Ascending aorta (tissue), 2 donors: Measurements from ENCODE around the gene POLR3C. TPM values are rescaled to one million over a fixed set of nuclear protein-coding genes. Genes with fewer than 3 reads are reported as not detected.

Experiments
- DNase-seq, 2 donors: peaks; one replicate each; pipeline ENCODE4 v3.0.0-alpha.2; 2019; ENCODE audit warnings: low spot score in 2 of 2
- H3K27ac ChIP-seq, 2 donors: fragments of 200-600 bp; sonication (generic); one replicate each; pipeline ENCODE4 v1.5.1; 2016 to 2017; ENCODE audit warnings: mild to moderate bottlenecking in 1 of 2
- H3K27me3 ChIP-seq: fragments of 200-600 bp; sonication (generic); one replicate; pipeline ENCODE4 v1.5.1; 2017
- H3K36me3 ChIP-seq, 2 donors: fragments of 200-600 bp; sonication (generic); one replicate each; pipeline ENCODE4 v1.5.1; 2016
- H3K4me1 ChIP-seq, 2 donors: fragments of 200-600 bp; sonication (generic); one replicate each; pipeline ENCODE4 v1.5.1; 2016 to 2017; ENCODE audit warnings: mild to moderate bottlenecking in 1 of 2
- H3K4me3 ChIP-seq, 2 donors: fragments of 200-600 bp; sonication (generic); one replicate each; pipeline ENCODE4 v1.5.1; 2016 to 2017; ENCODE audit warnings: mild to moderate bottlenecking in 1 of 2
- H3K9me3 ChIP-seq, 2 donors: fragments of 200-600 bp; sonication (generic); one replicate each; pipeline ENCODE4 v1.5.1; 2016
- CTCF ChIP-seq, 3 experiments: fragments of 200-600 bp in 2 of 3; fragments of 450-650 bp in 1 of 3; sonication (generic) in 2 of 3; IDR thresholded peaks; one replicate each; pipeline ENCODE4 v1.5.1; 2016 to 2019; ENCODE audit warnings: antibody characterized with exemption in 3 of 3, mild to moderate bottlenecking in 1 of 3, moderate library complexity in 1 of 3
- intact Hi-C: fragments of 100-400 bp; cut with DNase I; formaldehyde crosslinking; loops from one replicate; pipeline ENCODE4 v1.15.1; 2023
- total RNA-seq: library from RNA; depleted of rRNA; stranded (reverse); fragments of >200 nt; gene quantifications from one replicate; pipeline ENCODE4 v1.1.0, GENCODE V29; 2016

Gene POLR3C
- total RNA-seq, 1 donor from 2014 or later: 18.9 TPM

GRCh38 chr1:145795257-145795881 is 28.6 kb upstream of the POLR3C start:
- no peaks in the 10 kb centered on the region for H3K27me3 ChIP-seq
- intact Hi-C loops: loop anchor here (10.0 kb wide), 1 partner anchor 51 kb away; no protein-coding TSS in a partner anchor
- TF ChIP-seq CTCF (IDR thresholded peaks at IDR 0.05): no peak

GRCh38 chr1:145796753-145797152 is 27.2 kb upstream of the POLR3C start:
- intact Hi-C loops: loop anchor here (10.0 kb wide), 1 partner anchor 52 kb away; no protein-coding TSS in a partner anchor
- H3K36me3 ChIP-seq: no peaks in the 10 kb centered on the region
- no peak overlapping the region for H3K4me3 ChIP-seq
- H3K4me1 ChIP-seq: no peaks in the 10 kb centered on the region
- H3K27ac ChIP-seq: no peak overlapping the region
- H3K9me3 ChIP-seq: peaks cover 0 to 8% of the 10 kb centered on the region in 2 donors
- TF ChIP-seq CTCF (IDR thresholded peaks at IDR 0.05): no peak
- H3K27me3 ChIP-seq: no peaks in the 10 kb centered on the region
- no peak for DNase-seq

More at GRCh38 chr1:145795257-145795881, 28.6 kb upstream of the POLR3C start:
- Histone ChIP-seq H3K27ac (no peak overlapping the region), H3K4me1 (no peaks in the 10 kb centered on the region), H3K9me3 (peaks cover 0 to 8% of the 10 kb centered on the region in 2 donors), H3K4me3 (no peak overlapping the region), H3K36me3 (no peaks in the 10 kb centered on the region)
- no peak for DNase-seq

GRCh38 chr1:145799806-145800205 is 24.2 kb upstream of the POLR3C start:
- H3K36me3 ChIP-seq: no peaks in the 10 kb centered on the region
- no peak overlapping the region for H3K27ac ChIP-seq
- peaks cover 0 to 12% of the 10 kb centered on the region in 2 donors for H3K4me1 ChIP-seq
- H3K9me3 ChIP-seq: peaks cover 0 to 8% of the 10 kb centered on the region in 2 donors
- H3K27me3 ChIP-seq: no peaks in the 10 kb centered on the region
- no peak for TF ChIP-seq CTCF (IDR thresholded peaks at IDR 0.05)
- DNase-seq: no peak
- intact Hi-C loops: loop anchor here (10.0 kb wide), 1 partner anchor 55 kb away; no protein-coding TSS in a partner anchor
- no peak overlapping the region for H3K4me3 ChIP-seq

- no peaks in the 10 kb centered on the region for H3K27me3 ChIP-seq
- H3K27ac ChIP-seq: no peak overlapping the region
- TF ChIP-seq CTCF (IDR thresholded peaks at IDR 0.05): no peak
These were observed 19.6 kb upstream of the POLR3C start for GRCh38 chr1:145804235-145805045.

GRCh38 chr1:145805057-145805456 is 18.9 kb upstream of the POLR3C start:
- intact Hi-C loops: no loop called here
- Histone ChIP-seq H3K4me1 (peaks cover 0 to 12% of the 10 kb centered on the region in 2 donors), H3K9me3 (no peaks in the 10 kb centered on the region), H3K27ac (no peak overlapping the region), H3K4me3 (no peak overlapping the region), H3K36me3 (no peaks in the 10 kb centered on the region), H3K27me3 (no peaks in the 10 kb centered on the region)
- no peak for TF ChIP-seq CTCF (IDR thresholded peaks at IDR 0.05)
- no peak for DNase-seq

More at GRCh38 chr1:145804235-145805045, 19.6 kb upstream of the POLR3C start:
- Histone ChIP-seq H3K9me3 (no peaks in the 10 kb centered on the region), H3K4me3 (no peak overlapping the region), H3K4me1 (peaks cover 0 to 12% of the 10 kb centered on the region in 2 donors), H3K36me3 (no peaks in the 10 kb centered on the region)
- intact Hi-C loops: no loop called here
- no peak for DNase-seq
